Activated CD8-positive, alpha-beta memory T cell treated with anti-CD3 and anti-CD28 coated beads, Interleukin-2, amount 10 ng/mL, durations not matched to agents 7 days and 5 days (primary cell): ENCODE results near the gene CERK. TPM values are rescaled to one million over a fixed set of nuclear protein-coding genes. Genes with fewer than 3 reads are reported as not detected.

Source experiments
- ATAC-seq: fragments of 150-1000 bp; cut with Tn5 transposase; one replicate; pipeline ENCODE4 v1.10.0; 2021; ENCODE audit warnings: moderate library complexity
- CTCF ChIA-PET: fragments of 350-600 bp; sonication (Branson Sonifier 250); formaldehyde crosslinking; loops from one replicate; lab custom pipeline; 2021; ENCODE audit warnings: antibody characterized with exemption; lab: Charles Lee
- DNase-seq: peaks from one replicate; pipeline ENCODE4 v3.0.0-alpha.2; 2020
- H3K27ac Mint-ChIP-seq: one replicate; pipeline ENCODE4 v1.8.0; 2021; ENCODE audit warnings: mild to moderate bottlenecking, mixed read lengths
- H3K27me3 Mint-ChIP-seq: one replicate; pipeline ENCODE4 v1.8.0; 2021; ENCODE audit warnings: mixed read lengths
- H3K36me3 Mint-ChIP-seq: one replicate; pipeline ENCODE4 v1.8.0; 2021; ENCODE audit warnings: mild to moderate bottlenecking, mixed read lengths
- H3K4me1 Mint-ChIP-seq: one replicate; pipeline ENCODE4 v1.8.0; 2021; ENCODE audit warnings: mixed read lengths
- H3K4me3 Mint-ChIP-seq: one replicate; pipeline ENCODE4 v1.8.0; 2021; ENCODE audit warnings: mild to moderate bottlenecking, moderate library complexity, mixed read lengths
- H3K9me3 Mint-ChIP-seq: one replicate; pipeline ENCODE4 v1.8.0; 2022; ENCODE audit warnings: low read depth, mixed read lengths
- total RNA-seq, 2 experiments: library from RNA; stranded (reverse); gene quantifications; one replicate each; pipeline ENCODE4 v1.2.3, GENCODE V29; 2021

CERK gene
- total RNA-seq, 2 experiments from 2014 or later: 53.3 to 59.7 TPM

DNA sequence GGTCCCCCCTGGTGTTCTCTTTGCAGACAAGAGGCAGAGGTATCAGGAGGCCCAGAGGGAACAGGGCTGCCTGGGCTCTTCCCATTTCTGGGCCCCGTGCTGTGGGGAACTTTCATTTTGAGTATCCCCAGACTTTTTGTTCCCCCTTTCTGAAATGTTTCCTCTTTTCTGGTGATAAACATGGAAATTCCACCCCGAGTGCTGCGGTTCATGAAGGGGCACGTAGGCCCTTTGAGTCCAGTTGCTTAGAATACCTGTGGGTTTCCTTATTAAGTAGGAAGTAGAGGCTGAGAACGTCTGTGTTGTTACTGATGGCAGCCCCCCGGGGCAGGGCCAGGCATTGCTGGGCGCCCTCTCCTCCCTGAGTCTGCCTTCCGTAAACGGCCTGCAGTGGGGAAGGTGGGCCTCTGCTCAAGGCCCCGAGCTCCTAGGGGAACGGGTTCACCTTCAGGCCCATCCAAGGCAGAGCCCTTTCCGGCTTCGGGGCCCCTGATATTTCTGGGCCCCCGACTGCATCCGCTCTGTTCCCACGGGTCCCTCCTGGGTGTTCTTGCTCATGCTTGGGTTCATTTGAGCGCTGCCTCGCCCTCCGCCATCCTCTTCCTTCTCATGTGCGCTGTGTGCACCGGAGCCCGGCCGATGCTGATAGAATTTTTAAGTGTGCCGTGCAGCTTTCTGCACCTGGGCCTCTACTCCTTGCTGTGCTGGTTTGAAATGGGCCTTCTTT is 36.4 kb upstream of the CERK start:
- Mint-ChIP-seq H3K27me3 (no peaks in the 10 kb centered on the region), H3K4me1 (peaks cover 59% of the 10 kb centered on the region), H3K27ac (peak overlapping the region; percentile 88), H3K4me3 (peak overlapping the region; percentile 68), H3K36me3 (peaks cover 5% of the 10 kb centered on the region), H3K9me3 (no peaks in the 10 kb centered on the region)
- DNase-seq: peak; percentile 50
- peak; percentile 59 for ATAC-seq
- CTCF ChIA-PET: interaction anchor here (0.8 to 2.5 kb wide), 8 partner anchors 10 to 39 kb away, joined by 3 to 14 read pairs (median 5); partner anchors contain the start of gene TBC1D22A

DNA sequence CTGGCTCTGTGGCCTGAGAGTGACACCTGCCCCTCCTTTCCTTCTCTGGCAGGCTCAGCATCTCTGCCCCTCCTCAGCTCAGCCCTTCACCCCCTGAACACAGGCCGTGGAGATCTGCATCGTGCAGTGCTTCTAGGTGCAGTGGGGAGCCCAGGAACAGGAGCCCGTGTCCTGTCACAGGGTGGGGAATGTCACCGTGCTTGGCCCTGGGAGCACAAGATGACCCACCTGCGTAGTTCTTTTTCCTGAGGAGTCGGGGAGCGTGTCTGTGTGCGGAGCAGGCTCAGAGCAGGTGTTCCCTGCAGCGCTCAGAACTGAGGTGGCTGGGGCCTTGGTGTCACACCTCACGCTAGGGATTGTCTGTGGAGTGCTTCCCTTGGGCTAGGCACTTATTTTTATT is 35.0 kb upstream of the CERK start:
- H3K36me3 Mint-ChIP-seq: peaks cover 5% of the 10 kb centered on the region
- peaks cover 61% of the 10 kb centered on the region for H3K4me1 Mint-ChIP-seq
- CTCF ChIA-PET: interaction anchor here (0.9 to 2.5 kb wide), 5 partner anchors 11 to 37 kb away, joined by 3 to 14 read pairs (median 4); partner anchors contain the start of gene TBC1D22A
- no peak for DNase-seq
- no peaks in the 10 kb centered on the region for H3K9me3 Mint-ChIP-seq
- peak overlapping the region; percentile 88 for H3K27ac Mint-ChIP-seq
- ATAC-seq: no peak
- H3K27me3 Mint-ChIP-seq: no peaks in the 10 kb centered on the region
- H3K4me3 Mint-ChIP-seq: no peak overlapping the region

GRCh38 chr22:46770726-46771125 is 32.7 kb upstream of the CERK start:
- Mint-ChIP-seq H3K27me3 (no peaks in the 10 kb centered on the region), H3K4me1 (peaks cover 52% of the 10 kb centered on the region), H3K9me3 (no peaks in the 10 kb centered on the region), H3K4me3 (peak overlapping the region; percentile 8), H3K27ac (peak overlapping the region; percentile 83), H3K36me3 (peaks cover 10% of the 10 kb centered on the region)
- DNase-seq: no peak
- no peak for ATAC-seq
- CTCF ChIA-PET: interaction anchor here (0.9 to 2.7 kb wide), 4 partner anchors 12 to 34 kb away, joined by 3 to 12 read pairs (median 3); no protein-coding TSS in a partner anchor

DNA sequence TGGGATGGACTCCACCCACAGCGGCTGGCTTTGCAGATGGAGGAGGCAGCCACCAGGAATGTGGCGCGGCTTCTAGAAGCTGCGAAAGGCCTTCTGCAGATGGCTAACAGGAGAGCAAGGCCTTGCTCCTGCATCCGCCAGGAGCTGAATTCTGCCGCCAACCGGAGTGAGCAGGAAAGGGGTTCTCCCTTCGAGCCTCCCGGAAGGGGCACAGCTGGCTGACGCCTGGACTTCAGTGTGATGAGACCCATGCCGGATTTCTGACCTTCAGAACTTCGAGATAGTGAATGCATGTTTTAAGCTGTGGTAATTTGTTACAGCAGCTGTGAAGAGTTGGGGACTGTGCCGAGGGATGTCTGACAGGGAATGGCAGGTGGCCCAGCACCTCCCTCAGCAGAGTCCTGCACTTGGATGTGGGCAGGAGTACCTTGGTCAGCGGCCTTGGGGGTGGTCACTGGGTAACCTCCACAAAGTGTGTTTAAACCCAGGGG is 32.1 kb upstream of the CERK start:
- Mint-ChIP-seq H3K36me3 (peaks cover 10% of the 10 kb centered on the region), H3K27ac (no peak overlapping the region), H3K9me3 (no peaks in the 10 kb centered on the region), H3K27me3 (no peaks in the 10 kb centered on the region), H3K4me1 (peaks cover 46% of the 10 kb centered on the region), H3K4me3 (no peak overlapping the region)
- DNase-seq (no peak), ATAC-seq (no peak)
- CTCF ChIA-PET: interaction anchor here (0.9 to 2.7 kb wide), 3 partner anchors 12 to 34 kb away, joined by 3 to 12 read pairs (median 3); no protein-coding TSS in a partner anchor

GRCh38 chr22:46769706-46770105 is 31.7 kb upstream of the CERK start:
- Mint-ChIP-seq H3K4me3 (no peak overlapping the region), H3K36me3 (peaks cover 10% of the 10 kb centered on the region), H3K9me3 (no peaks in the 10 kb centered on the region), H3K27me3 (no peaks in the 10 kb centered on the region), H3K27ac (peak overlapping the region; percentile 16), H3K4me1 (peaks cover 47% of the 10 kb centered on the region)
- no peak for ATAC-seq
- CTCF ChIA-PET: interaction anchor here (0.9 to 2.7 kb wide), 3 partner anchors 11 to 35 kb away, joined by 3 to 12 read pairs (median 3); no protein-coding TSS in a partner anchor
- DNase-seq: no peak

DNA sequence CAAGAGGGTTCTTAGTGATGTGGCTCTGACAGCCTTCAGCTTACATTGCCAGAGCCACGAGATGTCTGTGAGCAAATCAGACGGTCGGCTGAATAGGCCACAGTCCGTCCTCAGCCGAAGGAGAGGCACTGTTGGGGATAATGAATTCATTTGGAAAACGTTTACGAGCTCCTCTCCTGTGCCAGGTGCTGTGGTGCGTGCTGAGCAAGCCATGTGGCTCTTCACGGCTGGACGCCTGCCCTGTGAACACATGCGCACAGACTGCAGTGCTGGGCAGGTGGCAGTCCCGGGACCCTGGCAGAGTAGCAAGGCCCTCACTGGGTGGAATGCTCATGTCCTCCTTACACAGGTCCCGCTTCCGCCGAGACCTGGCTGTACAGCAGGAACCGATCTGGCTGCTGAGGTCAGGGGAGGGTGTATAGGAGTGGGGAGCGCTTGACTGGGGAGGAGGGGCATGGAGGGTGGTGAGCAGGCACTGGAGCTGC is 31.2 kb upstream of the CERK start:
- peaks cover 10% of the 10 kb centered on the region for H3K36me3 Mint-ChIP-seq
- peak overlapping the region; percentile 16 for H3K27ac Mint-ChIP-seq
- no peaks in the 10 kb centered on the region for H3K9me3 Mint-ChIP-seq
- no peaks in the 10 kb centered on the region for H3K27me3 Mint-ChIP-seq
- peaks cover 48% of the 10 kb centered on the region for H3K4me1 Mint-ChIP-seq
- CTCF ChIA-PET: interaction anchor here (0.7 to 2.7 kb wide), 4 partner anchors 11 to 35 kb away, joined by 3 to 12 read pairs (median 3); no protein-coding TSS in a partner anchor
- ATAC-seq (no peak), DNase-seq (no peak)
- H3K4me3 Mint-ChIP-seq: no peak overlapping the region

DNA sequence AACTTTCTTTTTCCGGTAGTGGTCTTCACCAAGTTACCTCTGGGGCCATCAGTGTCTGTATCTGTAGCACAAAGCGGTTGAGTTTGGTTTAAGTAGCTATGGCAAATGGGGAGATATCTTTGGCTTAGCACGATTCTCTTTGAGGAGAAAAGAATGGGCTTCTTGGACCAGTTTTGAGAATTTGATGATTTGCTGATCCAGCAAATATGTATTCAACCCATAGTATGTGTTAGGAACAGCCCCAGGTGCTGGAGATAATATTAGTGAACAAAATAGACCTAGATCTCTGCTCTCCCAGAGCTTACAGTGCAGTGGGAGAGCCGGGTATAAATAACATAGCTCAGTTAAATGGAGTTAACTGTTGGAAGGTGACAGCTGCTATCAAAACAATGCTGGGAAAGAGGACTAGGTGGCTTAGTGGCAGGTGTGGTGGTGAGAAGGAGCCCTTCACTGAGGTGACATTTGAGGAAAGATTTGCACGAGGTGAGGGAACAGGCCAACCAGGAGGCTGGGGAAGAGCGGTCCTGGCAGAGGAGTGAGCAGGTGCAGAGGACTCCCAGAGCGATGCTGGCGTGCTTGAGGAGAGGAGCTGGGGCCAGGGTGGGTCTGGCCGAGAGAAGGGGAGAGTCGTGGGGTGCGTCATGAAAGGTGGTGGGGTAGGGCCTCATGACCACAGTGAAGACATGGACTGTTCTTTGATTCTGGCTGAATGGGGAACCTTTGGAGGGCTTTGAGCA is 29.4 kb upstream of the CERK start:
- peaks cover 44% of the 10 kb centered on the region for H3K4me1 Mint-ChIP-seq
- ATAC-seq: no peak
- H3K27me3 Mint-ChIP-seq: no peaks in the 10 kb centered on the region
- CTCF ChIA-PET: interaction anchor here (1.0 kb wide), 1 partner anchor 9 kb away, joined by 3 read pairs; no protein-coding TSS in a partner anchor
- peak overlapping the region; percentile 7 for H3K27ac Mint-ChIP-seq
- H3K36me3 Mint-ChIP-seq: peaks cover 14% of the 10 kb centered on the region
- H3K9me3 Mint-ChIP-seq: no peaks in the 10 kb centered on the region
- no peak for DNase-seq
- no peak overlapping the region for H3K4me3 Mint-ChIP-seq

GRCh38 chr22:46766611-46767010 is 28.6 kb upstream of the CERK start:
- no peak for DNase-seq
- Mint-ChIP-seq H3K9me3 (no peaks in the 10 kb centered on the region), H3K4me3 (no peak overlapping the region), H3K4me1 (peaks cover 50% of the 10 kb centered on the region), H3K36me3 (peaks cover 17% of the 10 kb centered on the region), H3K27me3 (no peaks in the 10 kb centered on the region), H3K27ac (no peak overlapping the region)
- no peak for ATAC-seq
- CTCF ChIA-PET: interaction anchor here (6.1 kb wide), 1 partner anchor 36 kb away, joined by 42 read pairs; no protein-coding TSS in a partner anchor

DNA sequence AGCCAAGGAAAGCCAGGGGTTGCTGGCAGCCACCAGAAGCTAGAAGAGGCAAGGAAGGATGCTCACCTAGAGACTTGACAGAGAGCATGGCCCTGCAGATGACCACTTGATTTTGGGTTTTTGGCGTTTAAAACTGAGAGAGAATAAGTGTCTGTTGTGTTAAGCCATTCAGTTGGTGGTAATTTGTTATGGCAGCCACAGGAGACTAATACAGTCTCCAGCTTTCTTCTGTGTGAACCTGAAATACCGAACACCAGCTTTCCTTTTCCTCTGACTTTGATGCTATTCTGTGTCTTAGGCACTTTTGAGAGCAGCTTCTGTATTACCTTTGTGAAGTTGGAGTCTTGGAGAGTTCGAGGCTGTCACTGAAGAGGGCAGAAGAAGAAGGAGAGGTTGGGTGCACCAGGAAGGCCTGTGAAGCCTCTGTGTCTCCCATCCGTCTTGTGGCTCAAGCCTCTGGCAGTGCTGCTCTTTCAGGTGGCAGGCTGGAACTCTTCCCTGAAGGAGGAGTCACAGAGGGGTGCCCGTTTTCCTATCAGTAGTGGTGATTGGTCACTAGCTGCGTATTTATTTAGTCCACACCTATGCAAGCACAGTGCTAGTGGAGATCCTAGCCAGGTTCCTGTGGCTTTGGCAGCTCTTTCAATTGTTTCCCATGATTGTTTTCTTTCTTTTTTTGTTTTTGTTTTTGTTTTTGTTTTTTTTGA is 26.9 kb upstream of the CERK start:
- Mint-ChIP-seq H3K4me1 (peaks cover 58% of the 10 kb centered on the region), H3K9me3 (no peaks in the 10 kb centered on the region), H3K4me3 (no peak overlapping the region), H3K27me3 (no peaks in the 10 kb centered on the region), H3K27ac (peak overlapping the region; percentile 99), H3K36me3 (peaks cover 13% of the 10 kb centered on the region)
- CTCF ChIA-PET: interaction anchor here (1.0 to 6.1 kb wide), 5 partner anchors 8 to 202 kb away, joined by 3 to 42 read pairs (median 5); no protein-coding TSS in a partner anchor
- ATAC-seq (no peak), DNase-seq (no peak)

DNA sequence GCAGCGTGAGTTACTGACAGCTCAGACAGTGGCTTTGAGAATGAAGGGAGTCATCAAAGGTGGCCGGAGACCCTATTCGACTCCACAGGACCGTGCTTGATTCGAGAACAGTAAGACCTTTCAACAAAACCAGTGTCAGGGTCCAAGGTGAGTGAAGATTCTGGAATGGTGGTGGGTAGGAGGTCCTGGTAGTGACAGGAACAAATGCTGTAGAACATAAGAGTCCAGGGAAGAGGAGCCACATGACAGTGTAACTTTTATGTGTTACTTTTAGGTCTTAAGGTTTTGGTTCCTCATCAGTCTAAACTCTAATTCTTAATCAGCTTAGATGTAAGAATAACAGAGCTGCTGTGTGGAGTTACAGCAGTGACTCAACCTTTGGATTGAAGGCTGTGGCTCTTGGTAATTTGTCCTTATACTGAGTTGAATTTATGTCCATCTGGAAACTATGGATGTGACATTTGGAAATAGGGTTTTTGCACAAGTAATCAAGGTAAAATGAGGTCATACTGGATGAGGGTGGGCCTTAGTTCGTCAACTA is 26.2 kb upstream of the CERK start:
- ATAC-seq: no peak
- DNase-seq: no peak
- CTCF ChIA-PET: interaction anchor here (1.1 to 6.1 kb wide), 3 partner anchors 10 to 38 kb away, joined by 5 to 42 read pairs (median 7); no protein-coding TSS in a partner anchor
- Mint-ChIP-seq H3K27me3 (no peaks in the 10 kb centered on the region), H3K36me3 (peaks cover 13% of the 10 kb centered on the region), H3K27ac (peak overlapping the region; percentile 99), H3K4me3 (peak overlapping the region; percentile 96), H3K4me1 (peaks cover 55% of the 10 kb centered on the region), H3K9me3 (no peaks in the 10 kb centered on the region)

- H3K27me3 Mint-ChIP-seq: no peaks in the 10 kb centered on the region
- DNase-seq (peak; percentile 71), ATAC-seq (peak; percentile 31)
- CTCF ChIA-PET: interaction anchor here (0.7 to 6.1 kb wide), 10 partner anchors 10 to 396 kb away, joined by 3 to 52 read pairs (median 12); no protein-coding TSS in a partner anchor
- peaks cover 14% of the 10 kb centered on the region for H3K36me3 Mint-ChIP-seq
- H3K27ac Mint-ChIP-seq: peak overlapping the region; percentile 99
- no peaks in the 10 kb centered on the region for H3K9me3 Mint-ChIP-seq
- H3K4me1 Mint-ChIP-seq: peaks cover 57% of the 10 kb centered on the region
- H3K4me3 Mint-ChIP-seq: peak overlapping the region; percentile 96
Observed at GRCh38 chr22:46763051-46763705, 25.1 kb upstream of the CERK start.
